GM12874 (cell line): ENCODE data around the gene THBS2.

Source experiments
- TF ChIP-seq, protein P1 (sequence below): IDR thresholded peaks from 2 replicates; pipeline ENCODE4 v1.5.1; 2011; ENCODE audit warnings: low read depth, mild to moderate bottlenecking, control low read depth, low read length, moderate library complexity; ENCODE audit not compliant: insufficient read depth

Gene THBS2

DNA sequence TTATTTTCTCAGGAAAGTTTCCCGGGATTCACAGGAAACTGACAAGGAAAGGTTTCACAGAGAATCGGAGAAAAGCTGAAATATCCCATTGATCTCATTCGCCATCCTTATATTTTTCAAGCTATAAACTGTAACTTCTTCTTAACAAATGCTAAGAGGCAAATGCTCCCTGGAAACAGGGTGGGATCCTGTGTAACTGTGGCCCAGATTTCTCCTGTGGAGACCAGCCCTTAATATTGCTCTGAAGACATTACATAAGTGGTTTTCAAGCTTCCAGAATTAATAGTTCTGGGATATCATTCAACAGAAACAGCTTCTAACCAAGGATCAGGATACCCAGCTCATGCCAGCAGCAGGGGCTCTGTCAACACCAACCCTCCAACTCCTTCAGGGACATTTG lies 69.2 kb downstream of the THBS2 start:
- TF ChIP-seq, protein P1, sequence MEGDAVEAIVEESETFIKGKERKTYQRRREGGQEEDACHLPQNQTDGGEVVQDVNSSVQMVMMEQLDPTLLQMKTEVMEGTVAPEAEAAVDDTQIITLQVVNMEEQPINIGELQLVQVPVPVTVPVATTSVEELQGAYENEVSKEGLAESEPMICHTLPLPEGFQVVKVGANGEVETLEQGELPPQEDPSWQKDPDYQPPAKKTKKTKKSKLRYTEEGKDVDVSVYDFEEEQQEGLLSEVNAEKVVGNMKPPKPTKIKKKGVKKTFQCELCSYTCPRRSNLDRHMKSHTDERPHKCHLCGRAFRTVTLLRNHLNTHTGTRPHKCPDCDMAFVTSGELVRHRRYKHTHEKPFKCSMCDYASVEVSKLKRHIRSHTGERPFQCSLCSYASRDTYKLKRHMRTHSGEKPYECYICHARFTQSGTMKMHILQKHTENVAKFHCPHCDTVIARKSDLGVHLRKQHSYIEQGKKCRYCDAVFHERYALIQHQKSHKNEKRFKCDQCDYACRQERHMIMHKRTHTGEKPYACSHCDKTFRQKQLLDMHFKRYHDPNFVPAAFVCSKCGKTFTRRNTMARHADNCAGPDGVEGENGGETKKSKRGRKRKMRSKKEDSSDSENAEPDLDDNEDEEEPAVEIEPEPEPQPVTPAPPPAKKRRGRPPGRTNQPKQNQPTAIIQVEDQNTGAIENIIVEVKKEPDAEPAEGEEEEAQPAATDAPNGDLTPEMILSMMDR = no peak

DNA sequence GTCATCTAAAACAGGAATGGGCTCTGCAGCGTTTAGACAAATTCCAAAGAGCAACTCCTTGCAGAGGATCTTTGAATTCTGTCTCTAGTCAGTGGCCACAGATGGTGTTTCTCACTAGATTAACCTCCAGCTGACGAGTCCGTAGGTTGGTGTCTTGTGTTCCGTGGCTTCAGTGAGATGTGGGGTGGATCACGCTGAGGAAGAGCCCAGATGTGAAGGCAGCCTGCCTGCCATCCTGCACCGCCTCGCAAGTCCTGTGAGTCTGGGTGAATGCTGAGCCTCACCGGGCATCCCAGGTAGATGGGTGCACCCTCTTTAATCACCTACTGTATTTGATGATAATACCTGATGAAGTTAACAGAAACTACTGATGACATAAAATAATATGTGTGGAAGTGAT lies 70.4 kb downstream of the THBS2 start:
- TF ChIP-seq, protein P1 = no peak

DNA sequence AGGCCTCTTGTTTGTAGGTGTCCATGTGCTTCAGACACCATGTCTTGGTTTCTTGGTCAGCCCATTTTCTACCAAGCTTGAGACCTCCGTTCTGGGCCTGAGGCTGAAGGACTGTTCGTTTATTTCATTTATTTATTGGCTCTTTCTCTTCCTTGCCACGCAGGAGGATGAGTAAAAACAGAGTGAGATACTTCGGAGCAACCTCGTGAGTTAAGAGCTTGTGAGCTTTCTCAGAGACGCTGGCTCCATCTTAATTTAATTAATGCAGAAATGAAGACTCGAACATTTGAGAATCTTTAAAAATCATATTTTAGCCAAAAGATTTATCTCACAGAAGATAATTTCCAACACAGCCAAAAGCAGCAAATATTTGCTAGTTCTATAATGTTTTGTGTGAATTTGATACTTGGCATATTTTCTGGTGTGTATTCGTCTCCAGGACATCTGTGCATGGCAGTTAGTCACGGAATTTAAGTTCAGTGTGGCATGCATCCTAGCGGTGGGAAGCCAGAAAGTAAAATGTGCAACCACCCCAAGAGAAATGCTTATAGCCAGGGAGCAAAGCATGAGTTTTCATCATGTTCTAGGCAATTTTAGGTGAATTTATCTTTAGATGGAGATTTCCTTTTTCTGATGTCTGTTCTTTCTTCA lies 76.0 kb downstream of the THBS2 start:
- TF ChIP-seq, protein P1 = no peak

DNA sequence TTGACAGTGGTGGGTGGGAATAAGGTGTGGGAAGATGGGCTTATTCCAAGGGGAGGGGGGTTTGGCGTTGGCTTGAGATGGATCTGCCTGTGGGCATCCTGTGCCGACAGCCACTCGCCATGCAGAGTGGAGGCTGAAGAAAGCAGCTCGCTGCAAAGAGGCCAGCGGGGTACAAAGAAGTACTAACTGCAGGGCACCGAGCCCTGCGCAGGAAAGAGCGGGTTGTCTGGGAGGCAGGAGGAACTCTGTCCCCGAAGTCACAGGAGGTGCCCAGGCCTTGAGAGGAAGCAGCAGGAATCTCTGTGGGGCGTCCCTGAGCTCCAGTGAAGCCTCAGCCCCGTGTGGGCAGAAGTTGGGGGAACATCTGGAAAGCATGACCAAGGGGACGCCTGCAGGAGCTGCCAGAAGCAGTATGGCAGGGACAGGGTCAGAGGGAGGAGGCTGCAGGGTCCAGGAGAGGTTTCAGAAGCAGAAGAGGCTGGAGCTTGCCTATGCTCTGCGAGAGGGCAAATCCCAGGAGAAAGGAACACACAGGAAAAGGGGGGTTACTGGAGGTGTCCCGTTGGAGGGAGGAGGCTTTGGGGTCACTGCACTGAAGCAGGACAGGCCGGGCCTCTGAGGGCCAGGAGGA lies 77.2 kb downstream of the THBS2 start:
- TF ChIP-seq, protein P1 = no peak

DNA sequence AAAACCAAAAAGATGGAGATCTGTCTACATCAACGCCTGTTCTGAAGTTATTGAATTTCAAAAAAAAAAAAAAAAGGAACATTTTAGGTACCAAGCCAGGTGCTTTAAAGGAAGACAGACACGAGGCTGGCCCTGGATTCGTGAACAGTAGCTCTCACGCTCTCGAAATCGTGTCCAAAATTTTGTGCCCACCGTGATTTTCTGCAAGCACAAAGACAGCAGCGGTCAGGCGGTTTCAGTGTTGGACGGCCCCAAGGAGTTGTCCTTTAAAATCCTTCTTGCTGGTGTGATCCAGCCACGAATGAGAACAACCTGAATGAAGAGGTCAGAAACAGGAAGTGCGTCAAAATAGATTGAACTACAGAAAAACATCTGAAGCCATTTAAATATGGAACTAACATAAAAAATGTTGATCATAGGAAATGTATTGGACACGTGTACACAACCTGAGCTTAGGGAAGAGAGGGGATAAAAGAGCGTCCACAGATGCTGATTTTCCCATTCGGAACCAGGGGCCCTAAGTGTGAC lies 78.2 kb downstream of the THBS2 start:
- TF ChIP-seq, protein P1 = no peak

DNA sequence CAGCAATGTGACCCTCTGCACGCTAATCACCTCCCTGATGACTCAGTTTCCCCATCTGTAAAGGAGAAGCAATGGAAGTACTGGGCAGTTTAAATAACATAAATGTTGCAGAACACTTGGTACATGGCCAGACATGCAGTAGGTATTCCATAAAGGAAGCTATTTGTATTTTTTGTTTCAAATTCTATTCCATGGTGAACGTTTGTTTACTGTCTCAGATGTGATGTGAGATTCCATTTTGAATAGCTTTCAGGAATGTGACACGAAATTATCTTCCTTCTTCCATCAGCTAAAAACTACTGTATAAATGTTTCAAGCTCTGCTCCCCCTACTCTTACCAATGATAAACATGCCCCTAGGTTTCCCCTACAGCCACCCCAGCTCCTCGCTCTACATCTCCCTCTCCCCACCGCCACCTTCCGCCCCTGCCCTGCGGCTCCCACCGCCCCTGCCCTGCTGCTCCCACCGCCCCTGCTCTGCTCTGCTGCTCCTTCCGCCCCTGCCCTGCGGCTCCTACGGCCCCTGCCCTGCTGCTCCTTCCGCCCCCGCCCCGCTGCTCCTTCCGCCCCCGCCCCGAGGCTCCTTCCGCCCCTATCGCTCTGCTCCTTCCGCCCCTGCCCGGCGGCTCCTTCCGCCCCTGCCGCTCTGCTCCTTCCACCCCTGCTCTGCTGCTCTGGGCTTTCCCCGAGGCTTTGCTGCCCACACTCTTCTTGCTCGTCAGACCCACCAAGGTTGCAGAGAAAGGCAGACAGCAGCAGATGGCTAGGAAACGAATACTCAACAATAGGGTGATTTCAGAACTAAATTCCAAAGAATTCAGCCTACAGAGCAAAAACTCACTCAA lies 78.9 kb downstream of the THBS2 start:
- TF ChIP-seq, protein P1 = no peak

DNA sequence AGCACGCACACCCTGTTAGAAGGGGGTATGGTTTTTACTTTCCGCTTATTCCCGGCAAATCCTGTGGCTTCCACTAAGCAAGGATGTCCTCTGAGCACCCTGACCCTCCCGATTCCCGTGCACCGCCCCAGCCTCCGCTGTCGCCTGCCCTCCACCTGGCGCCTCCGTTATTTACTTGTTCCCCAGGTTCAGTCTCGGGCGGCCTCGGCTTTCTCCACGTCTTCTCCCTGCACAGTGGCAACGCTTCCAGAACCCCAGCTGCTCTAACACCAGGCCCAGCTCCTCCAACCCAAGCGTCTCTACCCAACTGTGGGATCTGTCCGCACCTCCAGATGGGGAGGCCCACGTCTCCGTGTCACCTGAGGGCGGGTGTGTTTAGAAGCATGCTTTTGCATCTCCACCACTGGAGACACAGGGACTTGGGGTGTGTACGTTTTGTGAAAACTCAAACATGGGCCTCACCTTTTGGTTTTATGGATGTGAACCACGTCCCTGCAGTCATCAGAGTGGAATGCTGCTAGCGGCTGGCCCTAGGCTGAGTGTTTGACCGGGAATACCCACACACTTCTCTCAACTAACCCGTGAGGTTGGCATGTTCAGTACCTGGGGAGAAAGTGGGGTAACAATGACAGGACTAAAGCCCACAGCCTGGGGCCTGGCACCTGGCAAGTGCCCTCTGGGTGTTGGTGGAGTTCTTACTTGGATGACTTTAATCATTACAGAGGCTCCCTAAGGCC lies 79.9 kb downstream of the THBS2 start:
- TF ChIP-seq, protein P1 = no peak
